ENCODE measurements around the gene SPG7.

SPG7 gene

GRCh38 chr16:89476379-89476778, 31.8 kb upstream of the SPG7 start:
- DNase-seq, result no peak
- H3K4me3 ChIP-seq (ENCODE audit: low read depth, low read length), result no peak overlapping the region
- H3K27ac ChIP-seq, result no peak overlapping the region
- no peaks in the 10 kb centered on the region for H3K27me3 ChIP-seq (replicated peaks)
- in situ Hi-C loops (cut with HindIII; ENCODE audit: low pct_ligation_motif_present, low sequenced_read_pairs), result no loop called here
- TF ChIP-seq CTCF (IDR thresholded peaks at IDR 0.05; ENCODE audit: low read depth, low read length, missing control alignments), result no peak
- H3K36me3 ChIP-seq (replicated peaks), result no peaks in the 10 kb centered on the region

- no peak for TF ChIP-seq CTCF (IDR thresholded peaks at IDR 0.05; ENCODE audit: low read depth, low read length, missing control alignments)
- H3K36me3 ChIP-seq (replicated peaks), result no peaks in the 10 kb centered on the region
- no peak overlapping the region for H3K4me3 ChIP-seq (ENCODE audit: low read depth, low read length)
- H3K27me3 ChIP-seq (replicated peaks), result no peaks in the 10 kb centered on the region
- DNase-seq, result no peak
- in situ Hi-C loops (cut with HindIII; ENCODE audit: low pct_ligation_motif_present, low sequenced_read_pairs), result no loop called here
- no peak overlapping the region for H3K27ac ChIP-seq
Measured at GRCh38 chr16:89476811-89477261, 31.4 kb upstream of the SPG7 start.

GRCh38 chr16:89478576-89479221, 29.5 kb upstream of the SPG7 start:
- H3K36me3 ChIP-seq (replicated peaks), result no peaks in the 10 kb centered on the region
- no peaks in the 10 kb centered on the region for H3K27me3 ChIP-seq (replicated peaks)
- no peak for TF ChIP-seq CTCF (IDR thresholded peaks at IDR 0.05; ENCODE audit: low read depth, low read length, missing control alignments)
- no peak overlapping the region for H3K4me3 ChIP-seq (ENCODE audit: low read depth, low read length)
- DNase-seq, result no peak
- in situ Hi-C loops (cut with HindIII; ENCODE audit: low pct_ligation_motif_present, low sequenced_read_pairs), result no loop called here
- peak overlapping the region; percentile 47 for H3K27ac ChIP-seq

GRCh38 chr16:89481356-89481955, 26.7 kb upstream of the SPG7 start:
- in situ Hi-C loops (cut with HindIII; ENCODE audit: low pct_ligation_motif_present, low sequenced_read_pairs), result no loop called here
- H3K4me3 ChIP-seq (ENCODE audit: low read depth, low read length), result no peak overlapping the region
- no peaks in the 10 kb centered on the region for H3K36me3 ChIP-seq (replicated peaks)
- no peak for TF ChIP-seq CTCF (IDR thresholded peaks at IDR 0.05; ENCODE audit: low read depth, low read length, missing control alignments)
- no peaks in the 10 kb centered on the region for H3K27me3 ChIP-seq (replicated peaks)
- H3K27ac ChIP-seq, result no peak overlapping the region
- DNase-seq, result no peak

GRCh38 chr16:89482150-89482816, 25.9 kb upstream of the SPG7 start:
- Histone ChIP-seq H3K4me3 (ENCODE audit: low read depth, low read length) (no peak overlapping the region), H3K27me3 (replicated peaks) (no peaks in the 10 kb centered on the region), H3K36me3 (replicated peaks) (no peaks in the 10 kb centered on the region), H3K27ac (no peak overlapping the region)
- DNase-seq, result no peak
- in situ Hi-C loops (cut with HindIII; ENCODE audit: low pct_ligation_motif_present, low sequenced_read_pairs), result no loop called here
- TF ChIP-seq CTCF (IDR thresholded peaks at IDR 0.05; ENCODE audit: low read depth, low read length, missing control alignments), result no peak
